Spleen (tissue), 11 donors: ENCODE results near the gene AP2M1. TPM values are rescaled to one million over a fixed set of nuclear protein-coding genes. Genes with fewer than 3 reads are reported as not detected.

Experiments
- DNase-seq: peaks from one replicate; pipeline ENCODE4 v3.0.0-alpha.2; 2020
- H3K27ac ChIP-seq, 8 donors: fragments of 200-600 bp; sonication (generic) in 7 of 8; 1 replicate in 4 of 8; 2 replicates in 4 of 8; pipeline versions ENCODE4 v1.5.0 to v1.8.0; 2016 to 2021; ENCODE audit warnings: inconsistent platforms in 4 of 8, mild to moderate bottlenecking in 4 of 8, moderate library complexity in 1 of 8
- H3K27me3 ChIP-seq, 7 donors: fragments of 200-600 bp; sonication (generic) in 6 of 7; replicated peaks in 1 of 7; 1 replicate in 4 of 7; 2 replicates in 3 of 7; pipeline versions ENCODE4 v1.5.0 to v1.8.0; 2016 to 2021; ENCODE audit warnings: inconsistent platforms in 3 of 7, mild to moderate bottlenecking in 1 of 7
- H3K36me3 ChIP-seq, 6 donors: fragments of 200-600 bp; sonication (generic) in 5 of 6; 1 replicate in 4 of 6; 2 replicates in 2 of 6; pipeline versions ENCODE4 v1.5.0 to v1.8.0; 2016 to 2021; ENCODE audit warnings: inconsistent platforms in 2 of 6
- H3K4me1 ChIP-seq, 6 donors: fragments of 200-600 bp; sonication (generic) in 5 of 6; 1 replicate in 3 of 6; 2 replicates in 3 of 6; pipeline versions ENCODE4 v1.5.0 to v1.8.0; 2016 to 2021; ENCODE audit warnings: inconsistent platforms in 3 of 6
- H3K4me3 ChIP-seq, 8 donors: fragments of 200-600 bp; sonication (generic) in 7 of 8; 1 replicate in 4 of 8; 2 replicates in 4 of 8; pipeline versions ENCODE4 v1.5.0 to v1.8.0; 2016 to 2021; ENCODE audit warnings: inconsistent platforms in 4 of 8, mild to moderate bottlenecking in 4 of 8, moderate library complexity in 2 of 8
- H3K9me3 ChIP-seq, 8 donors: fragments of 200-600 bp; sonication (generic) in 7 of 8; 1 replicate in 4 of 8; 2 replicates in 4 of 8; pipeline versions ENCODE4 v1.5.0 to v1.8.0; 2016 to 2021; ENCODE audit warnings: inconsistent platforms in 4 of 8
- POLR2A ChIP-seq, 3 donors: fragments of 450-650 bp; IDR thresholded peaks; one replicate each; pipeline ENCODE4 v1.5.1; 2017; ENCODE audit warnings: antibody characterized with exemption in 3 of 3, mild to moderate bottlenecking in 1 of 3
- POLR2AphosphoS5 ChIP-seq, 3 donors: sonication (generic); formaldehyde crosslinking; IDR thresholded peaks; one replicate each; pipeline ENCODE4 v1.5.1; 2017; ENCODE audit warnings: antibody characterized with exemption in 3 of 3
- WGBS, 5 donors: extraction: QIAGEN DNeasy Blood & Tissue Kit in 3 of 5; methylation state at CpG; one replicate each; pipeline versions ENCODE4 v1.1.5 to v1.1.7; 2013 to 2018; 5-methylcytosine and 5-hydroxymethylcytosine counted together
- intact Hi-C: fragments of 100-400 bp; cut with DNase I; formaldehyde crosslinking; loops from one replicate; pipeline ENCODE4 v1.15.0; 2023; ENCODE audit warnings: low total_unique reads
- polyA plus RNA-seq, 3 donors: library from polyadenylated mRNA; stranded (reverse); fragments of 200-250 nt; gene quantifications; one replicate each; pipeline ENCODE4 v1.2.1, GENCODE V29; 2013
- total RNA-seq, 7 donors: library from RNA; depleted of rRNA in 3 of 7; stranded (reverse); fragments of >200 nt in 3 of 7; fragmentation: NEBNext Ultra II Directional in 4 of 7; extraction: Animal tissue kit (Norgen Biotek cat#: 25700) in 4 of 7; gene quantifications; one replicate each; pipeline versions ENCODE4 v1.1.0 to v1.2.1, GENCODE V29; 2016 to 2021
- TF ChIP-seq, protein P1 (sequence below), 11 experiments: fragments of 200-600 bp in 7 of 11; fragments of 450-650 bp in 4 of 11; sonication (generic) in 4 of 11; IDR thresholded peaks in 8 of 11; conservative IDR thresholded peaks in 3 of 11; 1 replicate in 7 of 11; 2 replicates in 4 of 11; pipeline versions ENCODE4 v1.4.0 to v1.8.0; 2016 to 2021; ENCODE audit warnings: antibody characterized with exemption in 11 of 11, inconsistent platforms in 4 of 11, mild to moderate bottlenecking in 1 of 11
- donor health status: healthy with polysubstance abuse.
- donor health status: DM: no; HTN: no; CAD: no; lungs with moderate emphysema.
- donor health status: DM: no; HTN: no; CAD: no.
- donor health status: Bipolar disorder and iron deficiency.
- donor health status: healthy.
- donor health status: DM: no; HTN: no; CAD: no.
- donor health status: DM: yes; HTN: yes; CAD: no.

Gene AP2M1
- total and polyA plus RNA-seq, 10 donors, result 98.7 to 254 (median 195) TPM

GRCh38 chr3:184135149-184135910 lies 39.3 kb upstream of the AP2M1 start, which contains the start of gene EIF2B5:
TSS of gene EIF2B5 (plus strand) at chr3:184135358. CDS start at chr3:184135386, 28 bp downstream.
- DNase-seq, result peak; percentile 96

DNA sequence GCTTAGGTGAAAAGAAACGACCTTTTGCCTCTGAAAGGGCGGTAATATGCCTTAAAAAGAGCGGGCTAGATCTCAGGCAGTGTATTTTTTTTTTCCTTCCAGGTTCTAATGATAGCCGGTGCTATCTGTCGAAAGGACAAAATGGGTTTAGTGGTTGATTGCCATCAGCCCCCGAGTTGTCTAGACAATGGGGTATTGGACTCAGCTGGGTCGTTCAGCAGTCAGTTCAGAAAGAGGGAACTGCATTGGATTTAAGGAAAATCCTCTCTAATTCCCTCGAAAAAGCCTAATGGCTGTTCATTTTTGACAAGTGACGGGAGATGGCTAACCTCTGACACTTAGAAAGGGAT lies 38.8 kb upstream of the AP2M1 start:
- H3K4me3 ChIP-seq, result peak overlapping the region; percentile 64 to 99 (median 94)
- H3K9me3 ChIP-seq, result no peaks in the 10 kb centered on the region
- 2 to 6% (median 3%) methylated on average over 9 of the region's 9 CpGs for WGBS, 5 donors
- TF ChIP-seq POLR2A (IDR thresholded peaks at IDR 0.05), result no peak
- TF ChIP-seq, protein P1, sequence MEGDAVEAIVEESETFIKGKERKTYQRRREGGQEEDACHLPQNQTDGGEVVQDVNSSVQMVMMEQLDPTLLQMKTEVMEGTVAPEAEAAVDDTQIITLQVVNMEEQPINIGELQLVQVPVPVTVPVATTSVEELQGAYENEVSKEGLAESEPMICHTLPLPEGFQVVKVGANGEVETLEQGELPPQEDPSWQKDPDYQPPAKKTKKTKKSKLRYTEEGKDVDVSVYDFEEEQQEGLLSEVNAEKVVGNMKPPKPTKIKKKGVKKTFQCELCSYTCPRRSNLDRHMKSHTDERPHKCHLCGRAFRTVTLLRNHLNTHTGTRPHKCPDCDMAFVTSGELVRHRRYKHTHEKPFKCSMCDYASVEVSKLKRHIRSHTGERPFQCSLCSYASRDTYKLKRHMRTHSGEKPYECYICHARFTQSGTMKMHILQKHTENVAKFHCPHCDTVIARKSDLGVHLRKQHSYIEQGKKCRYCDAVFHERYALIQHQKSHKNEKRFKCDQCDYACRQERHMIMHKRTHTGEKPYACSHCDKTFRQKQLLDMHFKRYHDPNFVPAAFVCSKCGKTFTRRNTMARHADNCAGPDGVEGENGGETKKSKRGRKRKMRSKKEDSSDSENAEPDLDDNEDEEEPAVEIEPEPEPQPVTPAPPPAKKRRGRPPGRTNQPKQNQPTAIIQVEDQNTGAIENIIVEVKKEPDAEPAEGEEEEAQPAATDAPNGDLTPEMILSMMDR (IDR thresholded peaks at IDR 0.05 in 8 of 11, conservative IDR thresholded peaks at IDR 0.05 in 3 of 11), result no peak
- no peak for TF ChIP-seq POLR2AphosphoS5 (IDR thresholded peaks at IDR 0.05)
- no peak for DNase-seq
- peaks cover 15 to 41% (median 28%) of the 10 kb centered on the region in 6 donors for H3K4me1 ChIP-seq
- H3K27ac ChIP-seq, result peak overlapping the region; percentile 80 to 96 (median 92)
- H3K27me3 ChIP-seq, result no peaks in the 10 kb centered on the region
- H3K36me3 ChIP-seq, result peaks cover 0 to 40% (median 29%) of the 10 kb centered on the region in 6 donors
- intact Hi-C loops, result no loop called here

More at GRCh38 chr3:184135149-184135910, 39.3 kb upstream of the AP2M1 start, which contains the start of gene EIF2B5:
- intact Hi-C loops, result no loop called here
- Histone ChIP-seq H3K4me3 (peak within 1 kb of the TSS; percentile 64 to 99 (median 94)), H3K4me1 (peaks cover 15 to 41% (median 28%) of the 10 kb centered on the region in 6 donors), H3K9me3 (no peaks in the 10 kb centered on the region), H3K27ac (peak within 1 kb of the TSS; percentile 80 to 96 (median 92)), H3K27me3 (no peaks in the 10 kb centered on the region), H3K36me3 (peaks cover 0 to 35% (median 24%) of the 10 kb centered on the region in 6 donors)
- WGBS, 5 donors, result 0 to 1% (median 1%) methylated on average over 42 to 56 of the region's 56 CpGs
- TF ChIP-seq POLR2AphosphoS5 (IDR thresholded peaks at IDR 0.05), result peak; percentile 92 to 97 (median 95)
- peak in 2 of 3 donors; percentile 47 to 49 for TF ChIP-seq POLR2A (IDR thresholded peaks at IDR 0.05)
- TF ChIP-seq, protein P1 (IDR thresholded peaks at IDR 0.05 in 8 of 11, conservative IDR thresholded peaks at IDR 0.05 in 3 of 11), result peak; percentile 11 to 48 (median 35)

DNA sequence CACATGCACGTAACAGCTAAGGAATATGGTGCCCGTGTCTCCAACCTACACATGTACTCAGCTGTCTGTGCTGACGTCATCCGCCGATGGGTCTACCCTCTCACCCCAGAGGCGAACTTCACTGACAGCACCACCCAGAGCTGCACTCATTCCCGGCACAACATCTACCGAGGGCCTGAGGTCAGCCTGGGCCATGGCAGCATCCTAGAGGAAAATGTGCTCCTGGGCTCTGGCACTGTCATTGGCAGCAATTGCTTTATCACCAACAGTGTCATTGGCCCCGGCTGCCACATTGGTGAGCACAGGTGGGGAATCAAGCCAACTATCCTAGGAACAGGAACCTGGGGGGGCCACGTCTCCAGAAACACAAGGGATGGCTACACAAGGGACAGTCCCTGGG lies 34.2 kb upstream of the AP2M1 start:
- Histone ChIP-seq H3K27ac (no peak overlapping the region), H3K4me1 (peaks cover 15 to 37% (median 31%) of the 10 kb centered on the region in 6 donors), H3K27me3 (no peaks in the 10 kb centered on the region), H3K36me3 (peaks cover 8 to 86% (median 75%) of the 10 kb centered on the region in 6 donors), H3K9me3 (no peaks in the 10 kb centered on the region), H3K4me3 (no peak overlapping the region)
- peak; percentile 39 for DNase-seq
- intact Hi-C loops, result no loop called here
- TF ChIP-seq, protein P1 (IDR thresholded peaks at IDR 0.05 in 8 of 11, conservative IDR thresholded peaks at IDR 0.05 in 3 of 11), result no peak
- TF ChIP-seq POLR2A (IDR thresholded peaks at IDR 0.05) (no peak), POLR2AphosphoS5 (IDR thresholded peaks at IDR 0.05) (no peak)
- 91 to 95% (median 93%) methylated on average over 10 of the region's 10 CpGs for WGBS, 5 donors

DNA sequence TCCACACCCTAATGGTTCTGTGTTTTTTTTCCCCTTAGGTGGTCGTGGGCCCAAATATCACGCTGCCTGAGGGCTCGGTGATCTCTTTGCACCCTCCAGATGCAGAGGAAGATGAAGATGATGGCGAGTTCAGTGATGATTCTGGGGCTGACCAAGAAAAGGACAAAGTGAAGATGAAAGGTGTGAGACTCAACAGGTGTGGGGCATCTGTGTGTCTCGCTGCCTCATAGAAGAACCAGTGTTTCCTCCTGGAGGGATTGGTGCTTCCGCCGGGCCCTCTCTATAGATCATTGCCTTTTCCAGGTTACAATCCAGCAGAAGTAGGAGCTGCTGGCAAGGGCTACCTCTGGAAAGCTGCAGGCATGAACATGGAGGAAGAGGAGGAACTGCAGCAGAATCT lies 32.5 kb upstream of the AP2M1 start:
- peak; percentile 12 for DNase-seq
- intact Hi-C loops, result no loop called here

More for the DNA sequence above, 32.5 kb upstream of the AP2M1 start:
- H3K9me3 ChIP-seq, result no peaks in the 10 kb centered on the region
- H3K4me3 ChIP-seq, result no peak overlapping the region
- peak overlapping the region in 1 of 8 donors; percentile 26 for H3K27ac ChIP-seq
- peaks cover under 1 to 22% (median 21%) of the 10 kb centered on the region in 6 donors for H3K4me1 ChIP-seq
- TF ChIP-seq, protein P1 (IDR thresholded peaks at IDR 0.05 in 8 of 11, conservative IDR thresholded peaks at IDR 0.05 in 3 of 11), result no peak
- TF ChIP-seq POLR2AphosphoS5 (IDR thresholded peaks at IDR 0.05) (no peak), POLR2A (IDR thresholded peaks at IDR 0.05) (no peak)
- no peaks in the 10 kb centered on the region for H3K27me3 ChIP-seq
- 91 to 97% (median 93%) methylated on average over 7 of the region's 7 CpGs for WGBS, 5 donors
- H3K36me3 ChIP-seq, result peaks cover 8 to 100% (median 84%) of the 10 kb centered on the region in 6 donors
